Muscle of leg (tissue), 11 donors: ENCODE results near the gene ARHGAP31. TPM values are rescaled to one million over a fixed set of nuclear protein-coding genes. Genes with fewer than 3 reads are reported as not detected.

Experiments used
- DNase-seq: peaks from one replicate; pipeline ENCODE4 v3.0.0; 2013
- H3K27ac ChIP-seq: one replicate; pipeline ENCODE4 v1.5.1; 2013; ENCODE audit warnings: mild to moderate bottlenecking, low read length, control low read depth
- H3K27me3 ChIP-seq: one replicate; pipeline ENCODE4 v1.6.1; 2013; ENCODE audit warnings: low read length; ENCODE audit not compliant: control insufficient read depth, insufficient read depth
- H3K36me3 ChIP-seq: one replicate; pipeline ENCODE4 v1.6.1; 2013; ENCODE audit warnings: low read length; ENCODE audit not compliant: control insufficient read depth, insufficient read depth
- H3K4me1 ChIP-seq: one replicate; pipeline ENCODE4 v1.6.1; 2013; ENCODE audit warnings: low read length; ENCODE audit not compliant: control insufficient read depth, insufficient read depth
- H3K4me3 ChIP-seq: one replicate; pipeline ENCODE4 v1.5.1; 2013; ENCODE audit warnings: low read length, control low read depth
- H3K9me3 ChIP-seq: replicated peaks from 2 replicates; pipeline ENCODE4 v1.6.1; 2013; ENCODE audit warnings: low read depth, low read length; ENCODE audit not compliant: control insufficient read depth
- WGBS: methylation state at CpG from one replicate; pipeline ENCODE4 v1.1.5; 2013; ENCODE audit warnings: missing lambda C conversion rate; ENCODE audit not compliant: insufficient coverage; 5-methylcytosine and 5-hydroxymethylcytosine counted together
- polyA plus RNA-seq, 8 donors: library from polyadenylated mRNA; unstranded; fragments of 120-200 nt; gene quantifications; one replicate each; pipeline versions ENCODE4 v1.2.1 to v1.2.3, GENCODE V29; 2013; ENCODE audit warnings: inconsistent platforms in 1 of 8, low replicate concordance in 1 of 8; ENCODE audit not compliant: insufficient read length in 8 of 8, insufficient read depth in 1 of 8
- total RNA-seq: library from RNA; stranded (reverse); fragments of 120-200 nt; gene quantifications from one replicate; pipeline ENCODE4 v1.2.4, GENCODE V29; 2013

Gene ARHGAP31
- total and polyA plus RNA-seq, 9 donors: 7.7 to 18.4 (median 11.5) TPM

DNA sequence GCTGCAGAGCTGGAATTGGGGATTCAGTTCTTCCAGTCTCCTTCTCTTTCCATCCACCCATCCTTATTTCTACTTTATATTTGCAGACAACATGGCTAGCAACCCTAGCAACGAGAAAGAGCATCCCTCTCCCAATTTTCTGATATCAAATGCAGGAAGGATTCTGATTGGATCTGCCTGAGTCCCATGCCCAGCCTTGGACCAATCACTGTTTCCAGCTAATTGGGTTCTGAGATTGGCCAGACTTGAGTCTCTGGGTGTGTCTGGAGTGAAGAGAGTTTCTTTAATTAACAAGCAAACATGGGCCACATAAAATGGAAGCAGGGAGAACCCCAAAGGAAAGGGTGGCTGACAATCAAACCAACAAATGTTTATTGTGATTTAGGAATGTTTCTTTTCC is 108.6 kb downstream of the ARHGAP31 start:
- Histone ChIP-seq H3K36me3 (peaks cover 19% of the 10 kb centered on the region), H3K4me1 (no peaks in the 10 kb centered on the region)
- 100% methylated on average over 1 of the region's 1 CpG for WGBS

DNA sequence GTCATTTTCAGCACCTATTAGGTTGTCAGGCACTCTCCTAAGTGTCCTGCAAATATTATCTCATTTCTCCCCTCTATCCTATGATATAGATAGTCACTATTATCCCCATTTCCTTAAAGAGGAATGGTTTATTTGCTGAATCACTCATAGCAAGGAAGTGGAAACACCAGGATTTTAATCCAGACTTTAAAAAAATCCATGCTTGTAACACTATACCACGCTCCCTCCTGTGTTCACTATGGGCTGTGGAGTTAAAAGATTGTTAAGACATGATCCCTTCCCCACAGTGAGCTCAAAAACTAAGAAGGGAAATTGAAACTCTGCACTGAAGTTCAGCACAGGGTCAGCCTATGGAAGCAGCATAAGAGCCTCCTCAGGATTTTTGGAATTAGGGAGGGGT is 109.0 kb downstream of the ARHGAP31 start:
- Histone ChIP-seq H3K36me3 (peaks cover 19% of the 10 kb centered on the region), H3K9me3 (no peaks in the 10 kb centered on the region), H3K27me3 (no peaks in the 10 kb centered on the region), H3K27ac (no peak overlapping the region), H3K4me1 (no peaks in the 10 kb centered on the region), H3K4me3 (no peak overlapping the region)
- DNase-seq: no peak
- no CpG with 5 or more reads among the region's 1 CpG for WGBS

More for the DNA sequence above, 108.6 kb downstream of the ARHGAP31 start:
- no peak overlapping the region for H3K27ac ChIP-seq
- no peaks in the 10 kb centered on the region for H3K27me3 ChIP-seq
- no peaks in the 10 kb centered on the region for H3K9me3 ChIP-seq
- DNase-seq: no peak
- H3K4me3 ChIP-seq: no peak overlapping the region

DNA sequence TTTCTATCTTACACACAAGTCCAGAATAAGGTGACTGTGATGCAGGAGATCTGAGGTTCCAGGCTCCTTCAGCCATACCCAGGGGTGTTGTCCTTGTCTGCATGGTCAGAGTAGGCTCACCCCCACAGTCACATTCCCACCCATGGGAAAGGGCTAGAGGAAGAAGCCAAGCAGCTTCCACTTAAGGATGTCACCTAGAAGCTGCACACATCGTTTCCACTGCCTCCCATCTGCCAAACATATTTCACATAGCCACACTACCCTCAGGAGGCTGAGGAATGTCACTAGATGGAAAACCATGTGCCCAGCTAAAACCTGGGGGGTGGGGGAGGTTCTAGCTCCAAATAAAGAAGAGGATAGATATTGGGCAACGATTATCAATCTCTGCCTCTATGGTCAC is 111.1 kb downstream of the ARHGAP31 start:
- no peak for DNase-seq
- no peak overlapping the region for H3K4me3 ChIP-seq
- H3K27ac ChIP-seq: no peak overlapping the region
- WGBS: 100% methylated on average over 1 of the region's 2 CpGs
- H3K4me1 ChIP-seq: no peaks in the 10 kb centered on the region
- H3K27me3 ChIP-seq: no peaks in the 10 kb centered on the region
- H3K36me3 ChIP-seq: peaks cover 21% of the 10 kb centered on the region
- no peaks in the 10 kb centered on the region for H3K9me3 ChIP-seq

DNA sequence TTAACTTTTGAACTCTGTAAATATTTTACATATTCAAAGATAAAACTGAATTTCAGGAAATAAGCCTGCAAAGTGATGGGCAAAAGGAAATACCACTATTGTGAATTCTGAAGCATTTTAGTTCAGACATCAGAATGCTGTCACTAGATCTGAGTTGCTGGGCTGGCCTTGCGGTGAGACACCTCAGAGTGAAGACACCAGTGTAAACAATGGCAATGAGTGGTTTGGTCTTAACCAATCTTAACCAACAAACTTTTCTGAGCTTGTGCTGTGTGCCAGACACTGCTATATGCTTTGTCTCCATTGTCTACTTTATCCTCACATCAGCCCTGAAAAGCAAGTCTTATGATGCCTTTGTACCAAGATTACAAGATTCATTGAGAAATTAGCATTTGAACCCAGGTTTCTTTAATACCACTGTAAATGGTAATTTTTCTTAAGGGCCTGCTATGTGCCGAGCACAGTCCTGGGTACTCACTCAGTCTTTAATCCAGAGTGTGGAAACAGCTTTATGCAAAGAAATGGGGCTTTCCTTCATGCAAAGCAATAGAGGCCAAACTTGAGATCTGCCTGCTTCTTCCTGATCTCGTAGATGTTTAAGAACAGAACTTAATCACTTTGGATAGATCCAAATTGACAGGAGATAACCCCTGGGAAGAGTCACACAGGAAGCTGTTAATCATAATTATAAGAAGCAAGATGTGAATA is 114.2 kb downstream of the ARHGAP31 start:
- H3K4me1 ChIP-seq: no peaks in the 10 kb centered on the region
- H3K27ac ChIP-seq: no peak overlapping the region
- no CpG with 5 or more reads among the region's 3 CpGs for WGBS
- no peaks in the 10 kb centered on the region for H3K27me3 ChIP-seq
- DNase-seq: no peak
- no peaks in the 10 kb centered on the region for H3K9me3 ChIP-seq
- peaks cover 24% of the 10 kb centered on the region for H3K36me3 ChIP-seq
- no peak overlapping the region for H3K4me3 ChIP-seq

DNA sequence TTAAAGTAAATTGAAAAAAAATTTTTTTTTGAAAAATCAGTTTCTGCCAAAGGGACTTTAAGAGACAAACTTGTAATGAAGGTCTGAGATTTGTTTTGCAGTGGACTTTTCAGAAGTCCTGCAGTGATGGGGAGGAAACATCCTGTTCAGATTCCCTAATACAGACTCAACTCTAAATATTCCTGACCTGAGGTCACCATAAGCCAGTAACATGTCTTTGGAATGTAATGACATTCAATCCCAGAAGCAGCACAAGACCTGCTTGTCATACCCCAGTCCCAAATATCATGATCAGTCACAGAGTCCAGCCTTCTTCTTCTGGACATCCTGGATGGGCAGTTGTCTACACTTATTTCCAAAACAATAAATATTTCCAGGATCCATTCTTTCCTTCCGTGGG is 115.7 kb downstream of the ARHGAP31 start:
- peaks cover 30% of the 10 kb centered on the region for H3K36me3 ChIP-seq
- no peaks in the 10 kb centered on the region for H3K9me3 ChIP-seq
- H3K4me1 ChIP-seq: no peaks in the 10 kb centered on the region
- no peaks in the 10 kb centered on the region for H3K27me3 ChIP-seq
- H3K27ac ChIP-seq: no peak overlapping the region
- no peak for DNase-seq
- WGBS: no CpG with 5 or more reads among the region's 1 CpG
- no peak overlapping the region for H3K4me3 ChIP-seq

DNA sequence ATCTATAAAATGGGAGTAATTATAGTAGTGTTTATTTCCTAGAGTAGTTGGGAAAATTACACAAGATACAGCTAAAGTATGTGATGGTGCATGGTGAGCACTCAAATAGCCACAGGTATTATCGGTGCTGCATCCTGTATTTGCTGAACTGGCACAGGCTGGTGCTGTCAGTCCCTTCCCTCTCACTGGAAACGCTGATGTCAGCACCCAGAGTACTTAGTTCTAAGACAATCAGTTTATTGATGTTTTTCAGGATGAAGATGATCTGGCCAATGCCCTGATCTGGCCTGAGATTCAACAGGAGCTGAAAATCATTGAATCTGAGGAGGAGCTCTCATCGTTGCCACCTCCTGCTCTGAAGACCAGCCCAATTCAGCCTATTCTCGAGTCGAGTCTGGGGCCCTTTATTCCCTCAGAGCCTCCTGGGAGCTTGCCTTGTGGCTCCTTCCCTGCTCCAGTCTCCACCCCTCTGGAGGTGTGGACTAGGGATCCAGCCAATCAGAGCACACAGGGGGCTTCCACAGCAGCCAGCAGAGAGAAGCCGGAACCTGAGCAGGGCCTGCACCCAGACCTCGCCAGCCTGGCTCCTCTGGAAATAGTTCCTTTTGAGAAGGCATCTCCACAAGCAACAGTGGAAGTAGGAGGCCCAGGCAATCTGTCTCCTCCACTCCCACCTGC is 119.6 kb downstream of the ARHGAP31 start:
- DNase-seq: no peak
- no peaks in the 10 kb centered on the region for H3K27me3 ChIP-seq
- peaks cover 39% of the 10 kb centered on the region for H3K36me3 ChIP-seq
- no peak overlapping the region for H3K27ac ChIP-seq
- H3K9me3 ChIP-seq: no peaks in the 10 kb centered on the region
- 64% methylated on average over 6 of the region's 7 CpGs for WGBS
- no peaks in the 10 kb centered on the region for H3K4me1 ChIP-seq
- no peak overlapping the region for H3K4me3 ChIP-seq

DNA sequence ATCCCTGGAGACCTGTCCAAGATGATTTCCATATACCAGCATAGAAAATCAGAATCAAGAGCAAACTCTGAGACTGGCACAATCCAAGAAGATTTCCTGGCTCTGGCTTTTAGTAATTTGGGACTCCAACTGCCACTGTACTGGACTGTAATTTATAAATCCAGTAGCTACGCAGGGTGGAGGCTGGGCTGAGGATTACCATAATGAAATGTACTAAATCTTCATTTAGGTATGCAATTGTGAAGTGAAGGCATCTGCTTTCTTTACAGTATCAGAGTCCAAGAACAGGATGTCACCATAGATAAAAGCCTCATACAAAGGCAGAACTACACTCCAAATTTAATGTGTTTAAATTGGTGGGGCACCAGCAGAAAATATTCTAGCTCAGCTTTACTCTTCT is 122.7 kb downstream of the ARHGAP31 start:
- Histone ChIP-seq H3K9me3 (no peaks in the 10 kb centered on the region), H3K36me3 (peaks cover 22% of the 10 kb centered on the region), H3K27me3 (no peaks in the 10 kb centered on the region), H3K27ac (no peak overlapping the region), H3K4me3 (no peak overlapping the region), H3K4me1 (no peaks in the 10 kb centered on the region)
- WGBS: no CpG with 5 or more reads among the region's 1 CpG
- no peak for DNase-seq

DNA sequence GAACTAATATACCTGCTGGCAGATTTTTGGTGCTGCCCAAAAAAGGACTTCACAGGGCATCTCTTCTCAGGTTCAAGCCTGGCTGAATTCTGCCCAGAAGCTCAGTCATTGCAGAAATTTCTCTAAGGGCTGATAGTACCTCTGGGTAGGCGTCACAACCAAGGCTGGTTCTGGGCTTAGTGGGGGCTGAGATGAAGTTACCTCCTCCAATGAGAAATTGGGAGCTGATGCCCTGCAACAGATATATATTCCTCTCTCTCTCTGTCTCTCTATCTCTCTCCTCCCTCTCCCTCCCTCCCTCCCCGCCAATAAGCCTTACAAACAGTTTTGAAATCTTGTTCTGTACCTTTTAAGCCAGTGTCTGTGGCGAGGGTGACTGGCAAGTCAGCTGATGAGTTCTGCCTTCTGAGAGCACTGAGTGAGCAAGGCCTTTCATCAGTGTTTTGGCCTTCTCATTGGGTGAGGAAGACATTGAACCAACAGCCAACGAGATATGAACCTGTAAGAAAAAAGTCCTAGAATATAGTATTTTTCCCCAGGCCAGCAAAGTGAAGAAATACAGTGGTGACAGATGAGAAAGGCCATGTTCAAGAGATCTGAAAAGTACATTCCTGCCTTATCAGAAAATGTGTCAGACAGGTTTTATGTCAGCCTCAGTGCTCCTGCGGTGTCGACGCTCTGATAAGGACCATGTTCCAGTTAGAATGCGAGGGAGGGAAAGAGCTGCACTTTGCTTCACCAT is 123.8 kb downstream of the ARHGAP31 start:
- no peak for DNase-seq
- 68% methylated on average over 3 of the region's 8 CpGs for WGBS
- no peaks in the 10 kb centered on the region for H3K4me1 ChIP-seq
- H3K27ac ChIP-seq: no peak overlapping the region
- H3K27me3 ChIP-seq: no peaks in the 10 kb centered on the region
- H3K4me3 ChIP-seq: no peak overlapping the region
- H3K9me3 ChIP-seq: no peaks in the 10 kb centered on the region
- peaks cover 22% of the 10 kb centered on the region for H3K36me3 ChIP-seq

DNA sequence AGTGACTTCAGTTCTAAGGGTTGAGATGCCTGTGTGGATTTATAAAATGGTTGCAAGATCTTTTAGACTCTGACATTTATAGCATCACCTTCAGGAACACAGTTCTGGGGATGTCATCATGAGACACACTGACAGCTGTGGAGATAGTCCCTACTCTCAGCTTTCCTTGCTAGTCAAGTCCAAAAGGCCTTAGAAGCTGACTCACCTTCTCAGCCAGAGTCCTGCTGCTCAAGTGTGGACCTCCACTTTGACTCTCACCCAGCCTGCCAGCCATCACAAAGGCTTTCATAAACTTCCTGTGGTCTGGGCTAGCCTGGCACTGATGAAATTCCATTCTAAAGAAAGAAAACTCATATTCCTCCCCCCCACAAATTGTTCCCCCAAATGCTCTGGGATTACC is 124.5 kb downstream of the ARHGAP31 start:
- Histone ChIP-seq H3K9me3 (no peaks in the 10 kb centered on the region), H3K36me3 (peaks cover 22% of the 10 kb centered on the region), H3K4me1 (no peaks in the 10 kb centered on the region), H3K27ac (no peak overlapping the region), H3K27me3 (no peaks in the 10 kb centered on the region), H3K4me3 (no peak overlapping the region)
- no peak for DNase-seq

DNA sequence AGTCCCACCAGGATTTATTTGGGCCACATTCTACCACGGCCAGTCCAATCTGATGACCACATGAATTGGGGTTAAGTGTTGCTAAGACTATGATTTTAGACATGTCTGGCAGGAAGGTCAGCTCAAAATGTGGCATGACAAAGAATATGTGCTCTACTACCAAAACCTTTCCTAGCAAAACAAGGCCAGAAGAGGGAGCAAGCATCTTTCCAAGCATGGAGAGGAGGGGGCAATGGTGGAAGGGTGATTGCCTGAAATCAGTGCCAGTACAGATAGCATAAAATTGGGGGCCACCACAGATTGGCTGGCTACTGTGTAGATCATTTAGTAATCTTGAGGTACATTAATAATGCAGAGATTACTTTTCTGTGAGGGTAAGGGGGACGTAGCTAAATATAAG is 126.0 kb downstream of the ARHGAP31 start:
- WGBS: 67% methylated on average over 1 of the region's 2 CpGs
- no peaks in the 10 kb centered on the region for H3K27me3 ChIP-seq
- H3K9me3 ChIP-seq: no peaks in the 10 kb centered on the region
- H3K36me3 ChIP-seq: peaks cover 9% of the 10 kb centered on the region
- no peak overlapping the region for H3K4me3 ChIP-seq
- no peak overlapping the region for H3K27ac ChIP-seq
- H3K4me1 ChIP-seq: no peaks in the 10 kb centered on the region
- no peak for DNase-seq
